ENCODE measurements around the gene RMC1. TPM values are rescaled to one million over a fixed set of nuclear protein-coding genes. Genes with fewer than 3 reads are reported as not detected.
"Not testable (repeated sequence)": the region's sequence is repeated elsewhere in the genome, so short reads cannot be mapped to it uniquely, and the experiment has no call there.

RMC1 gene
- total RNA-seq, 4 donors from 2014 or later = 17.9 to 34.1 (median 28.9) TPM

DNA sequence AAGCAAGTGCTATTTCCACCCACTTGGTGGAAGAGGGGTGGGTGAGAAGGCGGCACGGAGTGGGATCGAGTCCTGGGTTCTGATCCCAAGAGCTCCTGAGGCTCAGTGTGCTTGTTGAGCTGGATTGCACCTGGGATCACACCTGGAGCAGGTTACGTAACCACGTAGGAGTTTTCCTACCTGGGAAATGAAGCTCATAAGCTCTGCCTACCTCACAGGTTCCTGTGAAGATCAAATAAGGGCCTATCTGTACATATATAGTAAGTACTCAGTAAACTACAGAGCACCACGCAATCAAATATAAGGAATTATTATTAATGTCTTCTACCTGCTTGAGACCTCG lies 72.0 kb downstream of the RMC1 start:
- 90 to 96% methylated on average over 2 to 7 of the region's 7 CpGs for WGBS, 2 donors (ENCODE audit: low coverage in 1 of 2)
- Histone ChIP-seq H3K9me3 (no peaks in the 10 kb centered on the region), H3K27me3 (no peaks in the 10 kb centered on the region), H3K36me3 (peaks cover 0 to 52% of the 10 kb centered on the region in 2 donors), H3K4me1 (peaks cover 0 to 43% (median 0%) of the 10 kb centered on the region in 3 donors), H3K4me3 (no peak overlapping the region), H3K27ac (no peak overlapping the region)
- TF ChIP-seq, protein P1, sequence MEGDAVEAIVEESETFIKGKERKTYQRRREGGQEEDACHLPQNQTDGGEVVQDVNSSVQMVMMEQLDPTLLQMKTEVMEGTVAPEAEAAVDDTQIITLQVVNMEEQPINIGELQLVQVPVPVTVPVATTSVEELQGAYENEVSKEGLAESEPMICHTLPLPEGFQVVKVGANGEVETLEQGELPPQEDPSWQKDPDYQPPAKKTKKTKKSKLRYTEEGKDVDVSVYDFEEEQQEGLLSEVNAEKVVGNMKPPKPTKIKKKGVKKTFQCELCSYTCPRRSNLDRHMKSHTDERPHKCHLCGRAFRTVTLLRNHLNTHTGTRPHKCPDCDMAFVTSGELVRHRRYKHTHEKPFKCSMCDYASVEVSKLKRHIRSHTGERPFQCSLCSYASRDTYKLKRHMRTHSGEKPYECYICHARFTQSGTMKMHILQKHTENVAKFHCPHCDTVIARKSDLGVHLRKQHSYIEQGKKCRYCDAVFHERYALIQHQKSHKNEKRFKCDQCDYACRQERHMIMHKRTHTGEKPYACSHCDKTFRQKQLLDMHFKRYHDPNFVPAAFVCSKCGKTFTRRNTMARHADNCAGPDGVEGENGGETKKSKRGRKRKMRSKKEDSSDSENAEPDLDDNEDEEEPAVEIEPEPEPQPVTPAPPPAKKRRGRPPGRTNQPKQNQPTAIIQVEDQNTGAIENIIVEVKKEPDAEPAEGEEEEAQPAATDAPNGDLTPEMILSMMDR (IDR thresholded peaks at IDR 0.05) = no peak
- TF ChIP-seq POLR2A (IDR thresholded peaks at IDR 0.05) = no peak
- no peak for TF ChIP-seq POLR2AphosphoS5 (IDR thresholded peaks at IDR 0.05)
- TF ChIP-seq EP300 (IDR thresholded peaks at IDR 0.05) = no peak
- ATAC-seq = no peak

DNA sequence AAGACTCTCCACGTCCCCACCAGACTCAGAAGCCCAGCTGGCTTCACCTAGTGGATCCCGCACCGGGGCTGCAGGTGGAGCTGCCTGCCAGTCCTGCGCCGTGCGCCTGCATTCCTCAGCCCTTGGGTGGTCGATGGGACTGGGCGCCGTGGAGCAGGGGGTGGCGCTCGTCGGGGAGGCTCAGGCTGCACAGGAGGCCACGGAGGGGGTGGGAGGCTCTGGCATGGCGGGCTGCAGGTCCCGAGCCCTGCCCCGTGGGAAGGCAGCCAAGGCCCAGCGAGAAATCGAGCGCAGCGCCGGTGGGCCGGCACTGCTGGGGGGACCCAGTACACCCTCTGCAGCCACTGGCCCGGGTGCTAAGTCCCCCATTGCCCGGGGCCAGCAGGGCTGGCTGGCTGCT lies 74.2 kb downstream of the RMC1 start:
- Histone ChIP-seq H3K4me1 (peaks cover 0 to 55% (median 0%) of the 10 kb centered on the region in 3 donors), H3K36me3 (peaks cover 0 to 29% of the 10 kb centered on the region in 2 donors)
- not testable (repeated sequence) for H3K4me3 ChIP-seq, H3K27me3 ChIP-seq, ATAC-seq, H3K9me3 ChIP-seq, H3K27ac ChIP-seq
- WGBS, 2 donors (ENCODE audit: low coverage in 1 of 2) = 100% methylated on average over 1 of the region's 24 CpGs; no CpG with 5 or more reads in 1 of the 2 donors

DNA sequence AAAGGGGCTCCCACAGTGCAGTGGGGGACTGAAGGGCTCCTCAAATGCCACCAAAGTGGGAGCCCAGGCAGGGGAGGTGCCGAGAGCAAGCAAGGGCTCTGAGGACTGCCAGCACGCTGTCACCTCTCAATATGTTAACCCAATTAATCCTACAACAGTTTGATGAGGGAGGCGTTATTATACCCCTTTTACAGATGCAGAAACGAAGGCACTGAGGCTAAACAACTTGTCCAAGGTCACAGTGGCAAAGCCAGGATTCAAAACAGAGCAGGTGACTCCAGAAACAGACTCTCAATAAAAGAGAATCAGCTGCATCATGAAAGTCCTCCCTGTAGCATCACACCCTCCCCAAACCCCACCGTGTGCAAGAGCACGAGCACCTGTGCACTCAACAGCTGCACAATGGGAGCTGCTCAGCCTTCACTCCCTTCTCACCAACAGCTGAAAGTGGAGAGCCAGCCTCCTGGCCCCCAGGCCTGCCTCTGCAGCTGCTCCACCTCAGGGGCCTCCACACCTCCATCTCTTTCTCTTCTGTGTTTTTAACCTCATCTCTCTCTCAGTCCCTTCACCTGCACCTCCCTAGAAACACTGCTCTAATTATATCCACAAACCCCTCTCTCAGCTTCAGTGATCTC lies 74.9 kb downstream of the RMC1 start:
- peaks cover 0 to 23% of the 10 kb centered on the region in 2 donors for H3K36me3 ChIP-seq
- TF ChIP-seq POLR2A (IDR thresholded peaks at IDR 0.05) (no peak), POLR2AphosphoS5 (IDR thresholded peaks at IDR 0.05) (no peak), EP300 (IDR thresholded peaks at IDR 0.05) (no peak)
- TF ChIP-seq, protein P1 (IDR thresholded peaks at IDR 0.05) = no peak
- peaks cover 0 to 61% (median 0%) of the 10 kb centered on the region in 3 donors for H3K4me1 ChIP-seq
- H3K4me3 ChIP-seq = no peak overlapping the region
- H3K9me3 ChIP-seq = no peaks in the 10 kb centered on the region
- no peaks in the 10 kb centered on the region for H3K27me3 ChIP-seq
- WGBS, 2 donors (ENCODE audit: low coverage in 1 of 2) = 93 to 100% methylated on average over 1 to 4 of the region's 6 CpGs
- no peak overlapping the region for H3K27ac ChIP-seq
- no peak for ATAC-seq

DNA sequence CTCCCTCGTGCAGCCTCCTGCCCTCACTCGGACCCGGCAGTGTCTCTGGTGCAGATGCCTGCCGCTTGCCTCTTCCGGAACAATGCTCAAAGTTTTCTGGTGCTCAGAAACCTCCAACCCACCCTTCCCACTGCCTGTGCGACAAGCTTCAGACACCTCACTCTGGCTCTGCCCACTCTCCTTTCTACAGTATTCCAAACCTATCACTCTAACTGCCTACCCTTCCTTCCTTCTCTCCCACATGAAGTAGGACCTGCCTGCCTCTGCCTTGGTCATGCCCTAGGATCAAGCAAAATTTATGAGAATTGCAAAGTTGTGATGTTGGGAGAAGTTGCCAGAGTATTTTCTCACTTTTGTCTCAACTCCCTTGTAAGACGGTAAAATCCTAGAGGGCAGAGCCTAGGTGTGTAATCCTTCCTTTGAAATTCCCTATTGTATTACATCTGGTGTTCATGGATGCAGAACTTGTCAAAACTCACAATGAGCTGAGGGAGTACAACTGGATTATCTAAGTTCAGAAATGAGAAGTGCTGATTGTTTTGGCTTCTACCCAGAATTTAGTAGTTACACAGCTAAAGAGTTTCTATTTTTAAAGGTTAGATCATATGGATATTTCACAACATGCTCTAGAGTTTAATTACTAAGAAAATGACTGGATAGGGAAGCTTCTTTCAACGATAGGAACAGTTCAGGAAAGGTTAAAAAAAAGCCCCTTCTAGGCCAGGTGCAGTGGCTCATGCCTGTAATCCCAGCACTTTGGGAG lies 75.8 kb downstream of the RMC1 start:
- Histone ChIP-seq H3K4me3 (no peak overlapping the region), H3K9me3 (no peaks in the 10 kb centered on the region), H3K36me3 (peaks cover 0 to 22% of the 10 kb centered on the region in 2 donors), H3K27ac (no peak overlapping the region), H3K27me3 (no peaks in the 10 kb centered on the region), H3K4me1 (peaks cover 0 to 61% (median 4%) of the 10 kb centered on the region in 3 donors)
- no peak for TF ChIP-seq EP300 (IDR thresholded peaks at IDR 0.05)
- TF ChIP-seq POLR2AphosphoS5 (IDR thresholded peaks at IDR 0.05) = no peak
- TF ChIP-seq, protein P1 (IDR thresholded peaks at IDR 0.05) = no peak
- no peak for TF ChIP-seq POLR2A (IDR thresholded peaks at IDR 0.05)
- WGBS, 2 donors (ENCODE audit: low coverage in 1 of 2) = 84 to 87% methylated on average over 7 to 8 of the region's 8 CpGs
- no peak for ATAC-seq

DNA sequence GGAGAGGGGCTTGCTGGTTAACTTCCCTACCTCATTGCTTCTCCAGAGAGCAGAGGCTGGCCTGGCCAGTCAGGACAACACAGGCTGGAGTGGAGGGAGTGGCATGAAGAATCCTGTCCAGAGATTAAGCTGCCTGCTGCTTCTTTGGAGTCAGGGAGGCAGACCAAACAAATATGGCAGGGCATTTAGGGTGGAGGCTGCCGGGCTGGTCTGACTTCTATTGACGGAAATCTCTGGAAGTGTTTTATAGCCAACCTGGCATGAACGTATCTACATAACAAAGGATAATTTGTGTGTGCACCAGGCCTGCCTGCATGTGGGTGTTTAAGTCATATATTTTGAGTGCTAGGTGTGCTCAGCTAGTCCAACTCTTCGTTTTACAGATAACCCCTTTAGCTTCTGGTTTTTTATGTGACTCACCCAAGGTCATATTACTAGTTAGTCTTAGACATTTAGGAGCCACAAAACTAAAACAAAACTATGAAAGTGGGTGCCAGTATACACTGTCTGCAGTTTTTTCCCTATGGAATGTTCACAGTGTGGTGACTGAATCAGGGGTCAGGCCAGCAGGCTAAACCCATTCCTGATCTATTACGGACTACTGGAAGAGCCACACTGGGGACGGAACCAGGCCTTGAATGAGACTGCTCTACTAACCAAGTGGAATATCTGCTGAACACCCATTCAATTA lies 77.5 kb downstream of the RMC1 start:
- H3K27ac ChIP-seq = no peak overlapping the region
- TF ChIP-seq POLR2AphosphoS5 (IDR thresholded peaks at IDR 0.05) (no peak), POLR2A (IDR thresholded peaks at IDR 0.05) (no peak), EP300 (IDR thresholded peaks at IDR 0.05) (no peak)
- TF ChIP-seq, protein P1 (IDR thresholded peaks at IDR 0.05) = no peak
- H3K9me3 ChIP-seq = no peaks in the 10 kb centered on the region
- peaks cover 0 to 14% of the 10 kb centered on the region in 2 donors for H3K36me3 ChIP-seq
- H3K4me1 ChIP-seq = peaks cover 0 to 67% (median 7%) of the 10 kb centered on the region in 3 donors
- no peaks in the 10 kb centered on the region for H3K27me3 ChIP-seq
- no peak for ATAC-seq
- H3K4me3 ChIP-seq = no peak overlapping the region
- 85 to 86% methylated on average over 6 of the region's 6 CpGs for WGBS, 2 donors (ENCODE audit: low coverage in 1 of 2)
